ENCODE measurements around the gene PHLDA3.

Gene PHLDA3

GRCh38 chr1:201436969-201437368 lies 32.0 kb downstream of the PHLDA3 start:
- DNase-seq (ENCODE audit: low spot score) = no peak
- in situ Hi-C loops (cut with MboI; ENCODE audit: low pct_unique_long_range_greater_than_20kb, low sequenced_read_pairs, unreplicated experiment) = no loop called here
- no peak for TF ChIP-seq CTCF (IDR thresholded peaks at IDR 0.05; ENCODE audit: extremely low read depth, insufficient read depth, missing control alignments)

- in situ Hi-C loops (cut with MboI; ENCODE audit: low pct_unique_long_range_greater_than_20kb, low sequenced_read_pairs, unreplicated experiment) = no loop called here
- DNase-seq (ENCODE audit: low spot score) = no peak
- no peak for TF ChIP-seq CTCF (IDR thresholded peaks at IDR 0.05; ENCODE audit: extremely low read depth, insufficient read depth, missing control alignments)
Measured at GRCh38 chr1:201436393-201436792, 32.6 kb downstream of the PHLDA3 start.

- TF ChIP-seq CTCF (IDR thresholded peaks at IDR 0.05; ENCODE audit: extremely low read depth, insufficient read depth, missing control alignments) = no peak
- in situ Hi-C loops (cut with MboI; ENCODE audit: low pct_unique_long_range_greater_than_20kb, low sequenced_read_pairs, unreplicated experiment) = no loop called here
- DNase-seq (ENCODE audit: low spot score) = no peak
Measured at GRCh38 chr1:201434266-201434665, 34.7 kb downstream of the PHLDA3 start.

- no peak for DNase-seq (ENCODE audit: low spot score)
- in situ Hi-C loops (cut with MboI; ENCODE audit: low pct_unique_long_range_greater_than_20kb, low sequenced_read_pairs, unreplicated experiment) = no loop called here
- TF ChIP-seq CTCF (IDR thresholded peaks at IDR 0.05; ENCODE audit: extremely low read depth, insufficient read depth, missing control alignments) = no peak
Measured at GRCh38 chr1:201433609-201434008, 35.4 kb downstream of the PHLDA3 start.

GRCh38 chr1:201430776-201431175 lies 38.2 kb downstream of the PHLDA3 start:
- TF ChIP-seq CTCF (IDR thresholded peaks at IDR 0.05; ENCODE audit: extremely low read depth, insufficient read depth, missing control alignments) = no peak
- no peak for DNase-seq (ENCODE audit: low spot score)
- in situ Hi-C loops (cut with MboI; ENCODE audit: low pct_unique_long_range_greater_than_20kb, low sequenced_read_pairs, unreplicated experiment) = no loop called here

GRCh38 chr1:201429736-201430501 lies 39.1 kb downstream of the PHLDA3 start:
- no peak for DNase-seq (ENCODE audit: low spot score)
- no peak for TF ChIP-seq CTCF (IDR thresholded peaks at IDR 0.05; ENCODE audit: extremely low read depth, insufficient read depth, missing control alignments)
- in situ Hi-C loops (cut with MboI; ENCODE audit: low pct_unique_long_range_greater_than_20kb, low sequenced_read_pairs, unreplicated experiment) = no loop called here

All from GM13977 (cell line).